ENCODE measurements around the gene AUH. TPM values are rescaled to one million over a fixed set of nuclear protein-coding genes. Genes with fewer than 3 reads are reported as not detected.
"Not testable (repeated sequence)": the region's sequence is repeated elsewhere in the genome, so short reads cannot be mapped to it uniquely, and the experiment has no call there.

AUH gene
- polyA plus RNA-seq (ENCODE audit: insufficient read length in 10 of 10), result 10 to 100 TPM; 11.2 to 16.8 (median 15.6) TPM
- long read RNA-seq, donor 1, partial matches to known transcripts, result 0 of 3 reads
- long read RNA-seq, donor 1, other reads (novel, unspliced or antisense), result 0 of 3 reads
- long read RNA-seq, donor 2, partial matches to known transcripts, result 0 of 2 reads
- long read RNA-seq, donor 2, other reads (novel, unspliced or antisense), result 0 of 2 reads
- long read RNA-seq, donor 3, result 0 reads
- long read RNA-seq, donor 4, transcript AUH-202 (10 exons, 1,577 nt), result major isoform, 5 of 5 reads
- long read RNA-seq, donor 4, partial matches to known transcripts, result 0 of 5 reads
- long read RNA-seq, donor 4, other reads (novel, unspliced or antisense), result 0 of 5 reads
- long read RNA-seq, donor 5, partial matches to known transcripts, result 0 of 3 reads
- long read RNA-seq, donor 5, other reads (novel, unspliced or antisense), result 0 of 3 reads
- long read RNA-seq, donor 6, transcript AUH-202 (10 exons, 1,577 nt), result major isoform, 5 of 5 reads
- long read RNA-seq, donor 6, partial matches to known transcripts, result 0 of 5 reads
- long read RNA-seq, donor 6, other reads (novel, unspliced or antisense), result 0 of 5 reads
- long read RNA-seq, donor 7, result 0 reads
- long read RNA-seq, donor 8, partial matches to known transcripts, result 0 of 1 reads
- long read RNA-seq, donor 8, other reads (novel, unspliced or antisense), result 0 of 1 reads
- long read RNA-seq, donor 9, partial matches to known transcripts, result 0 of 1 reads
- long read RNA-seq, donor 9, other reads (novel, unspliced or antisense), result 0 of 1 reads

- peak; percentile 82 to 95 (median 91) for DNase-seq
Observed at GRCh38 chr9:91361291-91362050, at the start of gene AUH. Gene AUH (minus strand): TSS chr9:91361918. CDS start chr9:91361889, 29 bp downstream.

- no peak for DNase-seq
Observed at GRCh38 chr9:91411096-91411771, 49.5 kb upstream of the AUH start.

- no peak for DNase-seq
Observed at GRCh38 chr9:91410161-91410560, 48.4 kb upstream of the AUH start.

- no peak for DNase-seq
Observed at GRCh38 chr9:91408475-91408874, 46.8 kb upstream of the AUH start.

GRCh38 chr9:91407580-91408318 is 46.0 kb upstream of the AUH start:
- DNase-seq, result no peak

- DNase-seq, result no peak
Observed at GRCh38 chr9:91405343-91406077, 43.8 kb upstream of the AUH start.

GRCh38 chr9:91403665-91404543 is 42.2 kb upstream of the AUH start:
- DNase-seq, result no peak

GRCh38 chr9:91398926-91399325 is 37.2 kb upstream of the AUH start:
- DNase-seq, result no peak

GRCh38 chr9:91395553-91396471 is 34.1 kb upstream of the AUH start:
- peak in 1 of 3 donors; percentile 81 for DNase-seq

GRCh38 chr9:91395106-91395552 is 33.4 kb upstream of the AUH start:
- DNase-seq, result no peak

- DNase-seq, result no peak
Observed at GRCh38 chr9:91393826-91394225, 32.1 kb upstream of the AUH start.

GRCh38 chr9:91392435-91392834 is 30.7 kb upstream of the AUH start:
- DNase-seq, result no peak

- no peak for DNase-seq
Observed at GRCh38 chr9:91391818-91392217, 30.1 kb upstream of the AUH start.

GRCh38 chr9:91391412-91391811 is 29.7 kb upstream of the AUH start:
- no peak for DNase-seq

GRCh38 chr9:91389686-91390085 is 28.0 kb upstream of the AUH start:
- DNase-seq, result not testable (repeated sequence)

- DNase-seq, result no peak
Observed at GRCh38 chr9:91386765-91387164, 25.0 kb upstream of the AUH start.

GRCh38 chr9:91384954-91385353 is 23.2 kb upstream of the AUH start:
- DNase-seq, result no peak

- DNase-seq, result no peak
Observed at GRCh38 chr9:91383577-91383976, 21.9 kb upstream of the AUH start.
